GM23338 (cell line): ENCODE data around the gene CDKAL1. TPM values are rescaled to one million over a fixed set of nuclear protein-coding genes. Genes with fewer than 3 reads are reported as not detected.

Experiments
- ATAC-seq: fragments of 200-7000 bp; cut with Tn5 transposase; 3 replicates; pipeline ENCODE4 v1.9.1; 2020
- DNase-seq: peaks from one replicate; pipeline ENCODE4 v3.0.0-alpha.2; 2015; ENCODE audit warnings: low spot score
- H2AFZ ChIP-seq: fragments of 200-600 bp; sonication (generic); 2 replicates; pipeline ENCODE4 v1.8.0; 2016; ENCODE audit warnings: antibody characterized with exemption, mild to moderate bottlenecking, moderate library complexity
- H3F3A ChIP-seq: fragments of 200-600 bp; sonication (generic); replicated peaks from 2 replicates; pipeline ENCODE4 v1.8.0; 2017; ENCODE audit warnings: antibody characterized with exemption, mixed run types, low read depth
- H3K27ac ChIP-seq: fragments of 200-600 bp; sonication (generic); 2 replicates; pipeline ENCODE4 v1.6.1; 2016; ENCODE audit warnings: low read depth
- H3K27me3 ChIP-seq: fragments of 200-600 bp; sonication (generic); 2 replicates; pipeline ENCODE4 v1.8.0; 2016; ENCODE audit warnings: mild to moderate bottlenecking, mixed run types, moderate library complexity; ENCODE audit not compliant: insufficient read depth
- H3K36me3 ChIP-seq: fragments of 200-600 bp; sonication (generic); 2 replicates; pipeline ENCODE4 v1.8.0; 2016; ENCODE audit warnings: mild to moderate bottlenecking; ENCODE audit not compliant: insufficient read depth
- H3K4me1 ChIP-seq: fragments of 200-600 bp; sonication (generic); 2 replicates; pipeline ENCODE4 v1.8.0; 2016; ENCODE audit warnings: mild to moderate bottlenecking, moderate library complexity; ENCODE audit not compliant: insufficient read depth
- H3K4me2 ChIP-seq: fragments of 200-600 bp; sonication (generic); 2 replicates; pipeline ENCODE4 v1.7.1; 2017; ENCODE audit warnings: mixed run types
- H3K4me3 ChIP-seq: fragments of 200-600 bp; sonication (generic); 2 replicates; pipeline ENCODE4 v1.6.1; 2016; ENCODE audit warnings: mixed run types
- H3K79me2 ChIP-seq: fragments of 200-600 bp; sonication (generic); replicated peaks from 2 replicates; pipeline ENCODE4 v1.8.0; 2017; ENCODE audit warnings: mild to moderate bottlenecking; ENCODE audit not compliant: insufficient read depth
- H3K9me2 ChIP-seq: fragments of 200-600 bp; sonication (generic); 2 replicates; pipeline ENCODE4 v1.8.0; 2017; ENCODE audit not compliant: insufficient read depth
- H4K20me1 ChIP-seq: fragments of 200-600 bp; sonication (generic); replicated peaks from 2 replicates; pipeline ENCODE4 v1.8.0; 2017; ENCODE audit warnings: mild to moderate bottlenecking; ENCODE audit not compliant: insufficient read depth
- H3K27ac Mint-ChIP-seq: 2 replicates; pipeline ENCODE4 v1.8.0; 2020; ENCODE audit warnings: inconsistent platforms, mild to moderate bottlenecking, moderate library complexity, mixed read lengths
- H3K27me3 Mint-ChIP-seq: 3 replicates; pipeline ENCODE4 v1.8.0; 2022; ENCODE audit warnings: low read depth, mild to moderate bottlenecking, moderate library complexity, mixed read lengths, inconsistent platforms; ENCODE audit not compliant: insufficient read depth, poor library complexity
- H3K36me3 Mint-ChIP-seq: 3 replicates; pipeline ENCODE4 v1.8.0; 2021; ENCODE audit warnings: low read depth, mild to moderate bottlenecking, inconsistent platforms, moderate library complexity, mixed read lengths
- H3K4me1 Mint-ChIP-seq: 3 replicates; pipeline ENCODE4 v1.8.0; 2020; ENCODE audit warnings: mild to moderate bottlenecking, inconsistent platforms, mixed read lengths
- H3K4me3 Mint-ChIP-seq: 3 replicates; pipeline ENCODE4 v1.8.0; 2021; ENCODE audit warnings: moderate library complexity, mild to moderate bottlenecking, inconsistent platforms, mixed read lengths
- H3K9me3 Mint-ChIP-seq: 3 replicates; pipeline ENCODE4 v1.8.0; 2020; ENCODE audit warnings: moderate library complexity, mild to moderate bottlenecking, inconsistent platforms, mixed read lengths
- CREB1 ChIP-seq: fragments of 250-450 bp; sonication (Bioruptor Pico); IDR thresholded peaks from 2 replicates; pipeline ENCODE4 v1.5.0; 2020; ENCODE audit warnings: low read depth, mild to moderate bottlenecking, moderate library complexity
- CTCF ChIP-seq, 2 experiments: fragments of 200-600 bp in 1 of 2; sonication (generic) in 1 of 2; conservative IDR thresholded peaks; 2 replicates each; pipeline versions ENCODE4 v1.5.1 to v1.6.1; 2016 to 2017; ENCODE audit warnings: antibody characterized with exemption in 2 of 2, low read depth in 2 of 2, mild to moderate bottlenecking in 2 of 2, moderate library complexity in 1 of 2
- EZH2 ChIP-seq: fragments of 200-600 bp; sonication (generic); IDR thresholded peaks from one replicate; pipeline ENCODE4 v1.8.0; 2017; ENCODE audit warnings: antibody characterized with exemption, mild to moderate bottlenecking, low read depth; ENCODE audit not compliant: unreplicated experiment
- EZH2phosphoT487 ChIP-seq: fragments of 200-600 bp; sonication (generic); IDR thresholded peaks from one replicate; pipeline ENCODE4 v1.8.1; 2018; ENCODE audit warnings: antibody characterized with exemption; ENCODE audit not compliant: unreplicated experiment
- JUNB ChIP-seq: IDR thresholded peaks from one replicate; pipeline ENCODE4 v1.6.1; 2016; ENCODE audit warnings: antibody characterized with exemption; ENCODE audit not compliant: unreplicated experiment
- NANOG ChIP-seq: IDR thresholded peaks from 2 replicates; pipeline ENCODE4 v1.6.1; 2016; ENCODE audit warnings: antibody characterized with exemption, borderline replicate concordance
- POLR2AphosphoS5 ChIP-seq: IDR thresholded peaks from 2 replicates; pipeline ENCODE4 v1.6.1; 2016; ENCODE audit warnings: antibody characterized with exemption, low read depth
- STAT1 ChIP-seq: IDR thresholded peaks from one replicate; pipeline ENCODE4 v1.6.1; 2016; ENCODE audit warnings: antibody characterized with exemption; ENCODE audit not compliant: unreplicated experiment
- ZNF114 ChIP-seq: fragments of 250-450 bp; sonication (Bioruptor Pico); IDR thresholded peaks from 2 replicates; pipeline ENCODE4 v1.5.0; 2020; ENCODE audit warnings: mild to moderate bottlenecking, moderate library complexity
- ZNF331 ChIP-seq: fragments of 250-450 bp; sonication (Bioruptor Pico); IDR thresholded peaks from 2 replicates; pipeline ENCODE4 v1.5.0; 2020; ENCODE audit warnings: low read depth, mild to moderate bottlenecking, moderate library complexity
- polyA plus RNA-seq: library from polyadenylated mRNA; unstranded; fragments of >200 nt; fragmentation: Nextera tagmentation; extraction: Ambion mirVana; gene quantifications from 2 replicates; pipeline ENCODE4 v1.2.1, GENCODE V29; 2016
- total RNA-seq: library from RNA; depleted of rRNA; stranded (reverse); fragments of >200 nt; shearing (Covaris generic); gene quantifications from 2 replicates; pipeline ENCODE4 v1.2.3, GENCODE V29; 2014
- TF ChIP-seq, protein P1 (sequence below): IDR thresholded peaks from 2 replicates; pipeline ENCODE4 v1.6.1; 2016; ENCODE audit warnings: antibody characterized with exemption
- TF ChIP-seq, protein P2 (sequence below): IDR thresholded peaks from one replicate; pipeline ENCODE4 v1.6.1; 2018; ENCODE audit warnings: antibody characterized with exemption; ENCODE audit not compliant: unreplicated experiment
- TF ChIP-seq, protein P3 (sequence below): fragments of 250-450 bp; sonication (Bioruptor Pico); IDR thresholded peaks from 2 replicates; pipeline ENCODE4 v1.5.0; 2020; ENCODE audit warnings: mild to moderate bottlenecking, moderate library complexity

The CDKAL1 gene
- total and polyA plus RNA-seq, 2 experiments from 2014 or later = 17.8 to 35.0 TPM

DNA sequence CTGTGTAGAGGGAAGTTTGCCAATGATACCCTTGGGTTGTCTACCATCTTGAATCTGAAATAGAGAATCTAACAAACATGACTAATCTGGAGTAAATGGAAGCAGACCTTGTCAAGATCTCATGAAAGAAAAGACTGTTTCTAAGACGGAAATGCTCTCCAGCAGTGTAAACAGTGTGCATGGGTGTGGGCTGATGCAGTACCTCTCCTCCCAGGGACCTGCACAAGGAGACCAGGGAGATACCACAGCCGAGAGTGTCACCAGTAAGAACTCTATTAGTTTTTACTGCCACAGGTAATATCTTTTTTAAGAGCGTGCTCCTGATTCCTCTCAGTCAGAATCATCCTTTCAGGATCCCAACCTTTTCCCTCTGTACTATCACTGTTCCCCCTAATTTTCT lies 546.0 kb downstream of the CDKAL1 start:
- Mint-ChIP-seq H3K9me3 (no peaks in the 10 kb centered on the region), H3K4me3 (no peak overlapping the region), H3K27ac (no peak overlapping the region; the same call in 1 of the 2 replicates), H3K4me1 (peaks cover 10% of the 10 kb centered on the region), H3K36me3 (no peaks in the 10 kb centered on the region), H3K27me3 (peaks cover 4% of the 10 kb centered on the region)
- Histone ChIP-seq H3K36me3 (no peaks in the 10 kb centered on the region), H4K20me1 (no peaks in the 10 kb centered on the region), H3K27ac (no peak overlapping the region), H2AFZ (no peak overlapping the region), H3K4me3 (no peak overlapping the region), H3K79me2 (no peaks in the 10 kb centered on the region), H3K4me2 (no peak overlapping the region), H3K9me2 (no peaks in the 10 kb centered on the region), H3K27me3 (no peaks in the 10 kb centered on the region), H3K4me1 (peaks cover 10% of the 10 kb centered on the region; the same call in 1 of the 2 replicates), H3F3A (no peaks in the 10 kb centered on the region)
- DNase-seq (no peak), ATAC-seq (no peak)
- TF ChIP-seq, protein P1, sequence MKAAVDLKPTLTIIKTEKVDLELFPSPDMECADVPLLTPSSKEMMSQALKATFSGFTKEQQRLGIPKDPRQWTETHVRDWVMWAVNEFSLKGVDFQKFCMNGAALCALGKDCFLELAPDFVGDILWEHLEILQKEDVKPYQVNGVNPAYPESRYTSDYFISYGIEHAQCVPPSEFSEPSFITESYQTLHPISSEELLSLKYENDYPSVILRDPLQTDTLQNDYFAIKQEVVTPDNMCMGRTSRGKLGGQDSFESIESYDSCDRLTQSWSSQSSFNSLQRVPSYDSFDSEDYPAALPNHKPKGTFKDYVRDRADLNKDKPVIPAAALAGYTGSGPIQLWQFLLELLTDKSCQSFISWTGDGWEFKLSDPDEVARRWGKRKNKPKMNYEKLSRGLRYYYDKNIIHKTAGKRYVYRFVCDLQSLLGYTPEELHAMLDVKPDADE = no peak
- TF ChIP-seq STAT1 (no peak), CTCF (conservative IDR thresholded peaks at IDR 0.05; ENCODE audit: low read depth in 2 of 2) (no peak), POLR2AphosphoS5 (no peak), EZH2 (no peak), EZH2phosphoT487 (no peak), JUNB (no peak), ZNF114 (CRISPR knock-in tag) (no peak), CREB1 (CRISPR knock-in tag) (no peak), NANOG (no peak), ZNF331 (no peak)
- TF ChIP-seq, protein P2, sequence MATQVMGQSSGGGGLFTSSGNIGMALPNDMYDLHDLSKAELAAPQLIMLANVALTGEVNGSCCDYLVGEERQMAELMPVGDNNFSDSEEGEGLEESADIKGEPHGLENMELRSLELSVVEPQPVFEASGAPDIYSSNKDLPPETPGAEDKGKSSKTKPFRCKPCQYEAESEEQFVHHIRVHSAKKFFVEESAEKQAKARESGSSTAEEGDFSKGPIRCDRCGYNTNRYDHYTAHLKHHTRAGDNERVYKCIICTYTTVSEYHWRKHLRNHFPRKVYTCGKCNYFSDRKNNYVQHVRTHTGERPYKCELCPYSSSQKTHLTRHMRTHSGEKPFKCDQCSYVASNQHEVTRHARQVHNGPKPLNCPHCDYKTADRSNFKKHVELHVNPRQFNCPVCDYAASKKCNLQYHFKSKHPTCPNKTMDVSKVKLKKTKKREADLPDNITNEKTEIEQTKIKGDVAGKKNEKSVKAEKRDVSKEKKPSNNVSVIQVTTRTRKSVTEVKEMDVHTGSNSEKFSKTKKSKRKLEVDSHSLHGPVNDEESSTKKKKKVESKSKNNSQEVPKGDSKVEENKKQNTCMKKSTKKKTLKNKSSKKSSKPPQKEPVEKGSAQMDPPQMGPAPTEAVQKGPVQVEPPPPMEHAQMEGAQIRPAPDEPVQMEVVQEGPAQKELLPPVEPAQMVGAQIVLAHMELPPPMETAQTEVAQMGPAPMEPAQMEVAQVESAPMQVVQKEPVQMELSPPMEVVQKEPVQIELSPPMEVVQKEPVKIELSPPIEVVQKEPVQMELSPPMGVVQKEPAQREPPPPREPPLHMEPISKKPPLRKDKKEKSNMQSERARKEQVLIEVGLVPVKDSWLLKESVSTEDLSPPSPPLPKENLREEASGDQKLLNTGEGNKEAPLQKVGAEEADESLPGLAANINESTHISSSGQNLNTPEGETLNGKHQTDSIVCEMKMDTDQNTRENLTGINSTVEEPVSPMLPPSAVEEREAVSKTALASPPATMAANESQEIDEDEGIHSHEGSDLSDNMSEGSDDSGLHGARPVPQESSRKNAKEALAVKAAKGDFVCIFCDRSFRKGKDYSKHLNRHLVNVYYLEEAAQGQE = no peak
- TF ChIP-seq, protein P3, sequence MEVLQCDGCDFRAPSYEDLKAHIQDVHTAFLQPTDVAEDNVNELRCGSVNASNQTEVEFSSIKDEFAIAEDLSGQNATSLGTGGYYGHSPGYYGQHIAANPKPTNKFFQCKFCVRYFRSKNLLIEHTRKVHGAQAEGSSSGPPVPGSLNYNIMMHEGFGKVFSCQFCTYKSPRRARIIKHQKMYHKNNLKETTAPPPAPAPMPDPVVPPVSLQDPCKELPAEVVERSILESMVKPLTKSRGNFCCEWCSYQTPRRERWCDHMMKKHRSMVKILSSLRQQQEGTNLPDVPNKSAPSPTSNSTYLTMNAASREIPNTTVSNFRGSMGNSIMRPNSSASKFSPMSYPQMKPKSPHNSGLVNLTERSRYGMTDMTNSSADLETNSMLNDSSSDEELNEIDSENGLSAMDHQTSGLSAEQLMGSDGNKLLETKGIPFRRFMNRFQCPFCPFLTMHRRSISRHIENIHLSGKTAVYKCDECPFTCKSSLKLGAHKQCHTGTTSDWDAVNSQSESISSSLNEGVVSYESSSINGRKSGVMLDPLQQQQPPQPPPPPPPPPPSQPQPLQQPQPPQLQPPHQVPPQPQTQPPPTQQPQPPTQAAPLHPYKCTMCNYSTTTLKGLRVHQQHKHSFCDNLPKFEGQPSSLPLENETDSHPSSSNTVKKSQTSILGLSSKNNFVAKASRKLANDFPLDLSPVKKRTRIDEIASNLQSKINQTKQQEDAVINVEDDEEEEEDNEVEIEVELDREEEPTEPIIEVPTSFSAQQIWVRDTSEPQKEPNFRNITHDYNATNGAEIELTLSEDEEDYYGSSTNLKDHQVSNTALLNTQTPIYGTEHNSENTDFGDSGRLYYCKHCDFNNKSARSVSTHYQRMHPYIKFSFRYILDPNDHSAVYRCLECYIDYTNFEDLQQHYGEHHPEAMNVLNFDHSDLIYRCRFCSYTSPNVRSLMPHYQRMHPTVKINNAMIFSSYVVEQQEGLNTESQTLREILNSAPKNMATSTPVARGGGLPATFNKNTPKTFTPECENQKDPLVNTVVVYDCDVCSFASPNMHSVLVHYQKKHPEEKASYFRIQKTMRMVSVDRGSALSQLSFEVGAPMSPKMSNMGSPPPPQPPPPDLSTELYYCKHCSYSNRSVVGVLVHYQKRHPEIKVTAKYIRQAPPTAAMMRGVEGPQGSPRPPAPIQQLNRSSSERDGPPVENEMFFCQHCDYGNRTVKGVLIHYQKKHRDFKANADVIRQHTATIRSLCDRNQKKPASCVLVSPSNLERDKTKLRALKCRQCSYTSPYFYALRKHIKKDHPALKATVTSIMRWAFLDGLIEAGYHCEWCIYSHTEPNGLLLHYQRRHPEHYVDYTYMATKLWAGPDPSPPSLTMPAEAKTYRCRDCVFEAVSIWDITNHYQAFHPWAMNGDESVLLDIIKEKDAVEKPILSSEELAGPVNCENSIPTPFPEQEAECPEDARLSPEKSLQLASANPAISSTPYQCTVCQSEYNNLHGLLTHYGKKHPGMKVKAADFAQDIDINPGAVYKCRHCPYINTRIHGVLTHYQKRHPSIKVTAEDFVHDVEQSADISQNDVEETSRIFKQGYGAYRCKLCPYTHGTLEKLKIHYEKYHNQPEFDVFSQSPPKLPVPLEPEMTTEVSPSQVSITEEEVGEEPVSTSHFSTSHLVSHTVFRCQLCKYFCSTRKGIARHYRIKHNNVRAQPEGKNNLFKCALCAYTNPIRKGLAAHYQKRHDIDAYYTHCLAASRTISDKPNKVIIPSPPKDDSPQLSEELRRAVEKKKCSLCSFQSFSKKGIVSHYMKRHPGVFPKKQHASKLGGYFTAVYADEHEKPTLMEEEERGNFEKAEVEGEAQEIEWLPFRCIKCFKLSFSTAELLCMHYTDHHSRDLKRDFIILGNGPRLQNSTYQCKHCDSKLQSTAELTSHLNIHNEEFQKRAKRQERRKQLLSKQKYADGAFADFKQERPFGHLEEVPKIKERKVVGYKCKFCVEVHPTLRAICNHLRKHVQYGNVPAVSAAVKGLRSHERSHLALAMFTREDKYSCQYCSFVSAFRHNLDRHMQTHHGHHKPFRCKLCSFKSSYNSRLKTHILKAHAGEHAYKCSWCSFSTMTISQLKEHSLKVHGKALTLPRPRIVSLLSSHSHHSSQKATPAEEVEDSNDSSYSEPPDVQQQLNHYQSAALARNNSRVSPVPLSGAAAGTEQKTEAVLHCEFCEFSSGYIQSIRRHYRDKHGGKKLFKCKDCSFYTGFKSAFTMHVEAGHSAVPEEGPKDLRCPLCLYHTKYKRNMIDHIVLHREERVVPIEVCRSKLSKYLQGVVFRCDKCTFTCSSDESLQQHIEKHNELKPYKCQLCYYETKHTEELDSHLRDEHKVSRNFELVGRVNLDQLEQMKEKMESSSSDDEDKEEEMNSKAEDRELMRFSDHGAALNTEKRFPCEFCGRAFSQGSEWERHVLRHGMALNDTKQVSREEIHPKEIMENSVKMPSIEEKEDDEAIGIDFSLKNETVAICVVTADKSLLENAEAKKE = no peak
